ENCODE measurements around the gene UBE2G2. TPM values are rescaled to one million over a fixed set of nuclear protein-coding genes. Genes with fewer than 3 reads are reported as not detected.

UBE2G2 gene
- total RNA-seq, 1 experiment from 2014 or later = 117 TPM

- no peaks in the 10 kb centered on the region for H3K27me3 Mint-ChIP-seq (ENCODE audit: low read depth)
- ChIA-PET POLR2A (interaction anchor here (0.6 to 1.2 kb wide), 3 partner anchors 19 to 69 kb away, joined by 3 to 8 read pairs (median 4); no protein-coding TSS in a partner anchor), CTCF (interaction anchor here (0.6 to 3.0 kb wide), 6 partner anchors 19 to 258 kb away, joined by 3 to 23 read pairs (median 4); no protein-coding TSS in a partner anchor)
- TF ChIP-seq, protein P1, sequence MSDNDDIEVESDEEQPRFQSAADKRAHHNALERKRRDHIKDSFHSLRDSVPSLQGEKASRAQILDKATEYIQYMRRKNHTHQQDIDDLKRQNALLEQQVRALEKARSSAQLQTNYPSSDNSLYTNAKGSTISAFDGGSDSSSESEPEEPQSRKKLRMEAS (CRISPR knock-in tag; IDR thresholded peaks at IDR 0.05) = 0 out of 2 replicates have a peak, but pooled peaks have one; percentile 24
- 0 out of 2 replicates have a peak, but pooled peaks have one; percentile 28 for TF ChIP-seq FOXK1 (CRISPR knock-in tag; IDR thresholded peaks at IDR 0.05)
- TF ChIP-seq ZBTB21 (CRISPR knock-in tag; IDR thresholded peaks at IDR 0.05; ENCODE audit: borderline replicate concordance) = no peak
- peaks cover 40% of the 10 kb centered on the region for H3K4me1 Mint-ChIP-seq
- H3K27ac Mint-ChIP-seq = peak overlapping the region; percentile 80
- no peak overlapping the region for H3K4me3 Mint-ChIP-seq
- H3K36me3 Mint-ChIP-seq = peaks cover 24% of the 10 kb centered on the region
- H3K9me3 Mint-ChIP-seq = no peaks in the 10 kb centered on the region
- peak; percentile 61 for ATAC-seq
- no peak for DNase-seq (ENCODE audit: low spot score)
Measured at GRCh38 chr21:44767834-44768831, 33.5 kb downstream of the UBE2G2 start.

GRCh38 chr21:44766818-44767354 is 34.7 kb downstream of the UBE2G2 start:
- H3K36me3 Mint-ChIP-seq = peaks cover 17% of the 10 kb centered on the region
- H3K4me1 Mint-ChIP-seq = peaks cover 40% of the 10 kb centered on the region
- no peak for ATAC-seq
- ChIA-PET CTCF (interaction anchor here (2.0 to 3.0 kb wide), 2 partner anchors 26 to 257 kb away, joined by 6 to 23 read pairs; no protein-coding TSS in a partner anchor), POLR2A (interaction anchor here (0.7 kb wide), 1 partner anchor 107 kb away, joined by 4 read pairs; the partner anchor contains the start of gene PTTG1IP)
- H3K27ac Mint-ChIP-seq = peak overlapping the region; percentile 88
- H3K4me3 Mint-ChIP-seq = no peak overlapping the region
- DNase-seq (ENCODE audit: low spot score) = no peak
- no peak for TF ChIP-seq PRRX2 (CRISPR knock-in tag; IDR thresholded peaks at IDR 0.05)
- TF ChIP-seq NFYB (CRISPR knock-in tag; conservative IDR thresholded peaks at IDR 0.05; ENCODE audit: low read depth) = no peak
- TF ChIP-seq, protein P2, sequence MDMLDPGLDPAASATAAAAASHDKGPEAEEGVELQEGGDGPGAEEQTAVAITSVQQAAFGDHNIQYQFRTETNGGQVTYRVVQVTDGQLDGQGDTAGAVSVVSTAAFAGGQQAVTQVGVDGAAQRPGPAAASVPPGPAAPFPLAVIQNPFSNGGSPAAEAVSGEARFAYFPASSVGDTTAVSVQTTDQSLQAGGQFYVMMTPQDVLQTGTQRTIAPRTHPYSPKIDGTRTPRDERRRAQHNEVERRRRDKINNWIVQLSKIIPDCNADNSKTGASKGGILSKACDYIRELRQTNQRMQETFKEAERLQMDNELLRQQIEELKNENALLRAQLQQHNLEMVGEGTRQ (CRISPR knock-in tag; IDR thresholded peaks at IDR 0.05) = no peak
- no peak for TF ChIP-seq RORB (CRISPR knock-in tag; IDR thresholded peaks at IDR 0.05)
- H3K27me3 Mint-ChIP-seq (ENCODE audit: low read depth) = no peaks in the 10 kb centered on the region
- no peaks in the 10 kb centered on the region for H3K9me3 Mint-ChIP-seq

DNA sequence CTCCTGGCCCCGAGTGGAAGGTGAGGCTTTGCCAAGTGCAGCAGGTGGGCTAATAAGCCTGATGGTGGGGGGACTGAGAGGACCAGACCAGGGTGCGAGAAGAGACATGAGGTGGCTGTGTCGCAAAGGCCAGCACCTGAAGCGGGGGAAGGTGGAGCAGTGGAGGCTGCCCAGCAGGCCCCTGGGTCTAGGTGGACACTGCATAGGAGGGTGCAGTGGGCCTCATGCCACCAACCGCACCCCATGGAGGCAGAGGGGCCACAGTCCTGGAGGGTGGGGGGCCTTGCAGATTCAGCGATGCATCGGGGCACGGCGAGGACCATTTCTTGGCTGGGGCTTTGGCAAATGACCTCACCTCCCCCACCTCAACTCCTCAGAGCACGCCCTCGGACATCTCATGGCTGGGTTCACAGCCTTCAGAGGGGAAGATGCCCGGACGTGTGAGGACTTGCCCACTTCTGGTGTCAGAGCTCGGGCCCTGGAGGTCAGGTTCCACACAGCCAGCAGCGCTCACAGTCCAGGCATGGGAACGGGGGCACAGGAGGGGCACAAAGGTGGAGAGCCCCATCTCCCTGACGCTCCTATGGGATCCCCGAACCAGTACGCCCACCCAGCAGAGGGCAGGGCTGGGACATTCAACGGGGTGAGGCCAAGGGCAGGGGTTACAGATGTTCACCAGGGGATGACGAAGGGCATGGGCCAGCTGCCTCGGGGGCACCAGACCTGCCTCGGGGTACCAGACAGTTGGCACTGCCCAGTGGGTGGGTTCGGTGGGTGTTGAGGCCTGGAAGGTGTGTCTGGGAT is 35.4 kb downstream of the UBE2G2 start:
- no peak for DNase-seq (ENCODE audit: low spot score)
- Mint-ChIP-seq H3K4me1 (peaks cover 44% of the 10 kb centered on the region), H3K4me3 (no peak overlapping the region), H3K27me3 (ENCODE audit: low read depth) (no peaks in the 10 kb centered on the region), H3K9me3 (no peaks in the 10 kb centered on the region), H3K27ac (peak overlapping the region; percentile 87), H3K36me3 (peaks cover 15% of the 10 kb centered on the region)
- CTCF ChIA-PET = interaction anchor here (1.6 to 3.0 kb wide), 2 partner anchors 27 to 256 kb away, joined by 8 to 23 read pairs; no protein-coding TSS in a partner anchor
- TF ChIP-seq JUN (CRISPR knock-in tag; IDR thresholded peaks at IDR 0.05) (no peak), FOXP1 (CRISPR knock-in tag; IDR thresholded peaks at IDR 0.05; ENCODE audit: borderline replicate concordance) (0 out of 2 replicates have a peak, but pooled peaks have one; percentile 26)
- no peak for ATAC-seq
- POLR2A ChIA-PET = no interaction called here

DNA sequence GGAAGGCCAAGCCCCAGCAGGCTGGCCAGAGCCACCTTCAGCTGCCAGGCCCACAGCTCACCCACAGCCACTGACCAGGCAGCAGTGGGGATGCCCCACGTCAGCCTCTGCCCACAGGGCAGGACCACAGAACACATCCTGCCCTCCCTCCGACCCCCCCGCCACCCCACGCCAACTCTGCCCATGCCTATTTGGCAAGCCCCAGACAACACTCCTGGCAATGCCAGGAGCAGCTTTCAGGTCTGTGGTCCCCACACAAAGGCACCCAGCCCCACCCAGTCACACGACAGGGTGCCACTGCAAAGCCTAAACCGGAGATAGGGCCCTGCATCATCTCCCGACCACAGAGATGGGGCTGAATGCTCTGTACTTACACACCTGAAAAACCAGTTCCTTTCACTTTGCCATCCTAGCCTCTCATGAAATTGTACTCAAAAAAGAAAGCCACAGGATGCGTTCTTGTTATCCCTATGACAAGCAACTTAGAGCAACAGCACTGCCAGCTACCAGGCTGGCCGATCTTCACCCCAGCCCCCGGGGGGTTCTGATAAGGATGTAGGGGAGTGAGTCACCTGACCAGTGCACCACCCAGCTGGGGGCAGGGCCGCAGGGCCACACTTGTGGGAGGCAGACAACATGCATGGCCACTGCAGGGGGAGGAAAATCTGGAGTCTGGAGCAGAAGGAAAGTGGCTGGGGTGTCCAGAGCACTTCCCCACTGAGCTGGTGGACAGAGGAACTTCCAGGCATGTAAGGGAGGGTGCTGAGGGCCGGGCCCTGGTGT is 36.2 kb downstream of the UBE2G2 start:
- DNase-seq (ENCODE audit: low spot score) = no peak
- peak overlapping the region; percentile 87 for H3K27ac Mint-ChIP-seq
- ATAC-seq = no peak
- peaks cover 8% of the 10 kb centered on the region for H3K36me3 Mint-ChIP-seq
- H3K9me3 Mint-ChIP-seq = no peaks in the 10 kb centered on the region
- H3K4me1 Mint-ChIP-seq = peaks cover 52% of the 10 kb centered on the region
- ChIA-PET POLR2A (no interaction called here), CTCF (interaction anchor here (0.6 to 1.6 kb wide), 4 partner anchors 21 to 278 kb away, joined by 3 to 8 read pairs (median 3); no protein-coding TSS in a partner anchor)
- H3K4me3 Mint-ChIP-seq = no peak overlapping the region
- no peaks in the 10 kb centered on the region for H3K27me3 Mint-ChIP-seq (ENCODE audit: low read depth)
- TF ChIP-seq, protein P3, sequence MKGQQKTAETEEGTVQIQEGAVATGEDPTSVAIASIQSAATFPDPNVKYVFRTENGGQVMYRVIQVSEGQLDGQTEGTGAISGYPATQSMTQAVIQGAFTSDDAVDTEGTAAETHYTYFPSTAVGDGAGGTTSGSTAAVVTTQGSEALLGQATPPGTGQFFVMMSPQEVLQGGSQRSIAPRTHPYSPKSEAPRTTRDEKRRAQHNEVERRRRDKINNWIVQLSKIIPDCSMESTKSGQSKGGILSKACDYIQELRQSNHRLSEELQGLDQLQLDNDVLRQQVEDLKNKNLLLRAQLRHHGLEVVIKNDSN (CRISPR knock-in tag; IDR thresholded peaks at IDR 0.05) = peak; percentile 32; the same call in 1 of the 2 replicates
- no peak for TF ChIP-seq HMGXB4 (CRISPR knock-in tag; IDR thresholded peaks at IDR 0.05)
- TF ChIP-seq, protein P4, sequence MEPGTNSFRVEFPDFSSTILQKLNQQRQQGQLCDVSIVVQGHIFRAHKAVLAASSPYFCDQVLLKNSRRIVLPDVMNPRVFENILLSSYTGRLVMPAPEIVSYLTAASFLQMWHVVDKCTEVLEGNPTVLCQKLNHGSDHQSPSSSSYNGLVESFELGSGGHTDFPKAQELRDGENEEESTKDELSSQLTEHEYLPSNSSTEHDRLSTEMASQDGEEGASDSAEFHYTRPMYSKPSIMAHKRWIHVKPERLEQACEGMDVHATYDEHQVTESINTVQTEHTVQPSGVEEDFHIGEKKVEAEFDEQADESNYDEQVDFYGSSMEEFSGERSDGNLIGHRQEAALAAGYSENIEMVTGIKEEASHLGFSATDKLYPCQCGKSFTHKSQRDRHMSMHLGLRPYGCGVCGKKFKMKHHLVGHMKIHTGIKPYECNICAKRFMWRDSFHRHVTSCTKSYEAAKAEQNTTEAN (CRISPR knock-in tag; IDR thresholded peaks at IDR 0.05) = no peak
- TF ChIP-seq GRHL2 (CRISPR knock-in tag; IDR thresholded peaks at IDR 0.05; ENCODE audit: insufficient replicate concordance, severe bottlenecking) = no peak
- 0 out of 2 replicates have a peak, but pooled peaks have one; percentile 20 for TF ChIP-seq CREB1 (CRISPR knock-in tag; IDR thresholded peaks at IDR 0.05)
